ENCODE measurements around the gene AFF3.
"Not testable (repeated sequence)": the region's sequence is repeated elsewhere in the genome, so short reads cannot be mapped to it uniquely, and the experiment has no call there.

AFF3 gene, protein sequence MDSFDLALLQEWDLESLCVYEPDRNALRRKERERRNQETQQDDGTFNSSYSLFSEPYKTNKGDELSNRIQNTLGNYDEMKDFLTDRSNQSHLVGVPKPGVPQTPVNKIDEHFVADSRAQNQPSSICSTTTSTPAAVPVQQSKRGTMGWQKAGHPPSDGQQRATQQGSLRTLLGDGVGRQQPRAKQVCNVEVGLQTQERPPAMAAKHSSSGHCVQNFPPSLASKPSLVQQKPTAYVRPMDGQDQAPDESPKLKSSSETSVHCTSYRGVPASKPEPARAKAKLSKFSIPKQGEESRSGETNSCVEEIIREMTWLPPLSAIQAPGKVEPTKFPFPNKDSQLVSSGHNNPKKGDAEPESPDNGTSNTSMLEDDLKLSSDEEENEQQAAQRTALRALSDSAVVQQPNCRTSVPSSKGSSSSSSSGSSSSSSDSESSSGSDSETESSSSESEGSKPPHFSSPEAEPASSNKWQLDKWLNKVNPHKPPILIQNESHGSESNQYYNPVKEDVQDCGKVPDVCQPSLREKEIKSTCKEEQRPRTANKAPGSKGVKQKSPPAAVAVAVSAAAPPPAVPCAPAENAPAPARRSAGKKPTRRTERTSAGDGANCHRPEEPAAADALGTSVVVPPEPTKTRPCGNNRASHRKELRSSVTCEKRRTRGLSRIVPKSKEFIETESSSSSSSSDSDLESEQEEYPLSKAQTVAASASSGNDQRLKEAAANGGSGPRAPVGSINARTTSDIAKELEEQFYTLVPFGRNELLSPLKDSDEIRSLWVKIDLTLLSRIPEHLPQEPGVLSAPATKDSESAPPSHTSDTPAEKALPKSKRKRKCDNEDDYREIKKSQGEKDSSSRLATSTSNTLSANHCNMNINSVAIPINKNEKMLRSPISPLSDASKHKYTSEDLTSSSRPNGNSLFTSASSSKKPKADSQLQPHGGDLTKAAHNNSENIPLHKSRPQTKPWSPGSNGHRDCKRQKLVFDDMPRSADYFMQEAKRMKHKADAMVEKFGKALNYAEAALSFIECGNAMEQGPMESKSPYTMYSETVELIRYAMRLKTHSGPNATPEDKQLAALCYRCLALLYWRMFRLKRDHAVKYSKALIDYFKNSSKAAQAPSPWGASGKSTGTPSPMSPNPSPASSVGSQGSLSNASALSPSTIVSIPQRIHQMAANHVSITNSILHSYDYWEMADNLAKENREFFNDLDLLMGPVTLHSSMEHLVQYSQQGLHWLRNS (N-terminal part only)

DNA sequence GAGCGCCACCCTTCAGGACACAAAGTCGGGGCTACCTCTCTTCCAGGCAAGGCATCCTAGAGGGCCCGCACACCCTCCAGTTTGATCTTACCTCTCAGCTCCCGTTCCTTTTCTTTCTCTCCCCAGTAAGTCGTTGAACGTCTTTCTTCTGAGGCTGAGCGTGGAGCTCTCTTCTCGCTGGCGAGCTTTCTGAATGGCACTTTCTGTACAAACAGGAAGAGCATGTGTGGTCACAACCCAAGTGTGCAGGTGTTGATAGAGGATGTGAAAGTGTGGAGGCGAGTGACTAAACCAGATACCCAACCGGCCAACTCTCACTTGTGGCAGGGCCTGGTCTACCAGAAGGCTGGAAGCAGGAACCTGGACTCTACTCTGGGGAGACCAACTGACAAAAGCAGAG lies at the start of gene AFF3:
Gene AFF3, minus strand, starts transcription at position 198 of the 400 bp plus-strand sequence. CDS start 38,136 bp downstream, outside the sequence.
- peak; percentile 5 for DNase-seq

DNA sequence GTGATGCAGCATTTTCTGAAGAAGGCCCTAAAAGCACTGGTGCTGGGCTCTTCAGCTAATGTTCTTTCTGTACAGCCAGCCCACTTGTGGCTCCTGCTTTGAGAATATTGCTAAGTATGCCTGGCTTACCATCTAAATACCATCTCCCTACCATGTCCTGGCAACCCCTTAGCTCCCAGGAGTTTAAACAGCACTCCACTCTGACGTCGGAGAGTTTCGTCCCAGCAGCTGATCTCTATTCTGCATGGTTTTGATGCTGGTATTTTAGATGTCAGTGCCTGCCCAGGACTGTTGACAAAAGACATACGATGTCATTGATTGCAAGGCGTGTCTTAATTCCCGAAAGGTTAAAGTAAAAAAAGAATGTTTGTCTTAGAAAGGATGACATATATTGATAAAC lies 47.0 kb upstream of the AFF3 start:
- no peak for DNase-seq

DNA sequence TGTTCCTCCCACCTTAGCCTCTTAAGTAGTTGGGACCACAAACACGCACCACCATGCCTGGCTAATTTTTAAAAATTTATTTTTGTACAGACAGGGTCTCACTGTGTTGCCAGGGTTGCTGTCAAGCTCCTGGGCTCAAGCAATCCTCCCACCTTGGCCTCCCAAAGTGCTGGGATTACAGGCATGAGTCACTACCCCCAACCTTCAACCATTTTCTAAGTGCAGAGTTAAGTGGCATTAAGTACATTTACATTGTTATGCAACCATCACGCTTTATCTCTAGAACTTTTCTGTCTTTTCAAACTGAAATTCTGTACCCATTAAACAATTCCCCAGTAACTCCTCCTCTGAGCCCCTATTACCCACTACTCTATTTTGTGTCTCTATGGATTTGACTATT lies 45.9 kb upstream of the AFF3 start:
- no peak for DNase-seq

DNA sequence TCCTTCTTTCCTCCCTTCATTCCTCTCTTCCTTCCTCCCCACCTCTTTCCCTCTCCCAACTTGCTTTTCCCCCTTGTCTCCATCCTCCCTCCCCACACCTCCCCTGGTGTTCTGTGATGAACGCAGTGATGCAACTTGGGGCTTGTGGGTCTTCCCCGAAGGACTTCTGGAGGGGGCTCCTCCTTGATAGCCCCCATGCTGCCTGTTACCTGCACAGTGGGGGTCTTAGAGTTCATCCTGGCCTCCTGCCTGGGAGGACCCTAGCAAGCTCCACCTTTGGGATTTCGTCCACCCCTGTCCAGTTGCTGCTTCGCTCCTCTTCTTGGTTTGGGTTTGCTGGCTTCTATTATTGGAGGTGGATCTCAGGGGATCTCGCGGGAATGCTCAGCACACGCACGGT lies 43.7 kb upstream of the AFF3 start:
- no peak for DNase-seq

- no peak for DNase-seq
These were observed 43.1 kb upstream of the AFF3 start for GRCh38 chr2:100185516-100185915.

- no peak for DNase-seq
These were observed 42.7 kb upstream of the AFF3 start for GRCh38 chr2:100185105-100185504.

GRCh38 chr2:100184055-100184737 lies 41.8 kb upstream of the AFF3 start:
- no peak for DNase-seq

- no peak for DNase-seq
These were observed 40.3 kb upstream of the AFF3 start for GRCh38 chr2:100182494-100183361.

GRCh38 chr2:100180503-100180902 lies 38.1 kb upstream of the AFF3 start:
- DNase-seq, result no peak

GRCh38 chr2:100179806-100180205 lies 37.4 kb upstream of the AFF3 start:
- no peak for DNase-seq

DNA sequence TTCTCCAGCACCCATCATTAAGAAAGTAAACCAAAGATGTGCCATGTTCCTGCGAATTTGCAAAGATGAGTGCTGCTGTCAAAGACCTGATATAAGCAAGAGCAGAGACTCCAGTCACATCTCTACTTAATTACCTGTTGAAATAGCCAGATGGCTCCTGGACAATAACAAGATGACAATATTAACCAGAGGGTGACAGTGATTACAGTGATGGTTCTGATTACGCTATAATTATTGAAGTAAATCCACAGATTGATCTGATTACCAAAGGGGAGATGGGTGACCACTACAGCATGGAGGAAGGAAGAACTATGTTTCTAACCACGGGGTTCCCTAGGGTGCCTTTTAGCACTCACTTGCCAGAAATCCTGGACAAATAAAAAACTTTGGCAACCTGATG lies 36.5 kb upstream of the AFF3 start:
- no peak for DNase-seq

DNA sequence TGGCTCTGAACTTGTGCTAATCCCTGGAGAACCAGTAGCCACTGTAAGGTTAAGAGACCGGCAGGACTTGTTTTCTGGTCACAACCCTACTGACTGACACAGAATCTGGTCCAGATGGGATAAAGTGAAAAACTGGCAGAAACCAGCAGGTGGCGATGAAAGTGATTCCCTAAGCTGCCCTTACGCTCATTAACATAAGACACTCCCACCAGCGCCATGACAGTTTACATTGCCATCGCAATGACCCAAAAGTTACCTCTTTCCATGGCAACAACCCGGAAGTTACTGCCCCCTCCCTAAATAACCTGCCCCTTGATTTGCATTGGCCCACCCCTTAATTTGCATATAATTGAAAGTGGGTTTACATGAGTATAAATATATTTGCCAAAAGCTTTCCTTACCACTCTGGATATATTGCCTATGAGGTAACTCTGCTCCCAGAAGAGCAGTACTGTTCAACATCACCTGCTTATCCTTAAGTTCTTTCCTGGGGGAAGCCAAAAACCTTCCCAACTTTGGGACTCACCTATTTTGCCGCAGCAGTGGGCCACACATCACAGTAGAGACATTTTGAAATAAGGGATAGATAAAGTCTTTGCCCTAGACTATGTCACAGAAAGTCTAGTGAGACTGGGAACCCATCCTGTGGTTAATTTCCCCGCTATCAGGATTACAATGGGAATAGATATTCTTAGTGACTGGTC lies 35.8 kb upstream of the AFF3 start:
- no peak for DNase-seq

GRCh38 chr2:100176925-100177324 lies 34.5 kb upstream of the AFF3 start:
- DNase-seq, result no peak

GRCh38 chr2:100174026-100174431 lies 31.6 kb upstream of the AFF3 start:
- no peak for DNase-seq

GRCh38 chr2:100166701-100167100 lies 24.3 kb upstream of the AFF3 start:
- DNase-seq, result no peak

GRCh38 chr2:100163605-100164004 lies 21.2 kb upstream of the AFF3 start:
- DNase-seq, result no peak

GRCh38 chr2:100161945-100162620 lies 19.7 kb upstream of the AFF3 start:
- DNase-seq, result no peak

DNA sequence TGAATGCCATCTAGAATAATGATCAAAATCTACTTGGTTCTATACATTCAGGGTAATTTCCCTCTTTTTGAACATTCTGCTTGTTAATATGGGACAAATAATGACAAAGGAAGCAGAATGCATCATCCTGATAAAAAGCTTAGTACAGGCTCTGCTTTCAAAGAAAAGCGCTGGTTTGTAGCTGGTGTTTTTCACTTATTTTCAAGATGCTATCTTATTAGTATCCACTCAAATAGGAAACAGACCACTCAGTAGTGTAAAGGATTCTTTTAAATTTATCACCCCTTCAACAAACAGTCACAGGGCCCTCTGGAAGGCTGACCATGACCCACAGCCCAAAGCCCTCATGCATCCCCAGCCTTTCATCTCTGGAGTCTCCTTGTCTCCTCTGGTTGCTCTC lies 18.0 kb upstream of the AFF3 start:
- DNase-seq, result no peak

GRCh38 chr2:100151832-100152231 lies 9.4 kb upstream of the AFF3 start:
- DNase-seq, result not testable (repeated sequence)

DNA sequence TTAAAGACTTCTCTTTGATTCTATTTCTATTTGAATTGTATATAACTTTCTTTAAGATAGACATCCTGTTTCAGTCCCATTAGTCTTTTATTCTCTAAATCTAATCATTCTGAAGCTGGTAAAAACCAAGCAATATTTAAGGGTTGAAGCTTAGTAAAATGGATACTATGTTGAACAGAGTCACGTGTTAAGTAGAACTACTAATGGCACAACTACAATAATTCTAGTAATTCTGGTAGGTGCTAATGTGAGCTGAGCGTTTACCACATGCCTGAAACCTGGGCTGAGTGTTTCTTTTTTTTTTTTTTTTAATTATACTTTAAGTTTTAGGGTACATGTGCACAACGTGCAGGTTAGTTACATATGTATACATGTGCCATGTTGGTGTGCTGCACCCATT lies 8.9 kb upstream of the AFF3 start:
- no peak for DNase-seq
